HG03439 (cell line): Measurements from ENCODE around the gene CALHM4.

Experiments
- ATAC-seq: cut with Tn5 transposase; IDR thresholded peaks from one replicate; pipeline ENCODE4 v1.9.1; 2021; ENCODE audit warnings: mild to moderate bottlenecking, moderate library complexity; ENCODE audit not compliant: unreplicated experiment

Gene CALHM4

DNA sequence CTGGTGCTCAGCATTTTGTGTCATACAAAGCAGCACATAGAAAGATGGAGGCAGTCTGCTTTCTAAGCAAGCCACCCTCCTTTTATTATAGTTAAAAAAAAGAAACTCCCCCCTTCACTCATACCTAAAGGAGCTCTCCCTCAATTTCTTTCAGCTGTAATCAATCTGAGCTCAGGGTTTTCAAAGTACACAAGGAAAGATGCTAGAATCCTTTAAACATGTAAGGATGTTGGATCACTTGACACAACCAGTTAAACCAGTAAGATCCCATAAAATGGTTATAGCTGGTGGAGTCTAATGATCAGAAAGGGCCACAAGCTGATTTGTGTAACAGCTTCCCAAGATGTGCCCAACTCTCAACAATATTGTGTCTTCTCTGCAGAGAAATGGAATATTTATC lies at the start of gene CALHM4:
TSS of gene CALHM4 (plus strand) at position 301 of the 400 bp plus-strand sequence. CDS start at position 344, 43 bp downstream.
- no peak for ATAC-seq

- ATAC-seq: no peak
Observed at GRCh38 chr6:116507324-116507723, 46.2 kb upstream of the CALHM4 start.

GRCh38 chr6:116508527-116508926 lies 45.0 kb upstream of the CALHM4 start:
- no peak for ATAC-seq

- no peak for ATAC-seq
Observed at GRCh38 chr6:116511424-116512110, 42.0 kb upstream of the CALHM4 start, which contains the start of gene CALHM5. Gene CALHM5, plus strand, starts transcription at chr6:116511639. Its CDS starts 58 bp downstream, at chr6:116511697.

- ATAC-seq: no peak
Observed at GRCh38 chr6:116512111-116512559, 41.4 kb upstream of the CALHM4 start.

DNA sequence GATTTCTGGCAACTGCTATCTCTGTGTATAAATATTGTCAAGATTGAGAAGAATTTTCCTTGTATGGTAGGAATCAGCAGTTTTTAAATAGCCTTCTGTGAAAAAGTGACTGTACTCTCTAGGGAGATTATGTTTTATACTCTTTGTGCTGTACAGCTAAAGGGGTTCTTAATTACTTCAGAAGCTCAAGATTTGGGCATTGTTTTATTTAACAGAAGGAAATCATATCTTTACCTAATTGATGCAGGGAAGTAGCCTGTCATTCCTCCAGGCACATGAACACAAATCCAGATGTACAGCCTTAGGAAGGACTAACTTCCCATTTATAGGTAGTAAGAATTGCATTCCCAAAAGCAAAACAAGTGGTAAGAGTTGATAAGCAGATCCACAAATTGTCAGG lies 40.8 kb upstream of the CALHM4 start:
- ATAC-seq: no peak

DNA sequence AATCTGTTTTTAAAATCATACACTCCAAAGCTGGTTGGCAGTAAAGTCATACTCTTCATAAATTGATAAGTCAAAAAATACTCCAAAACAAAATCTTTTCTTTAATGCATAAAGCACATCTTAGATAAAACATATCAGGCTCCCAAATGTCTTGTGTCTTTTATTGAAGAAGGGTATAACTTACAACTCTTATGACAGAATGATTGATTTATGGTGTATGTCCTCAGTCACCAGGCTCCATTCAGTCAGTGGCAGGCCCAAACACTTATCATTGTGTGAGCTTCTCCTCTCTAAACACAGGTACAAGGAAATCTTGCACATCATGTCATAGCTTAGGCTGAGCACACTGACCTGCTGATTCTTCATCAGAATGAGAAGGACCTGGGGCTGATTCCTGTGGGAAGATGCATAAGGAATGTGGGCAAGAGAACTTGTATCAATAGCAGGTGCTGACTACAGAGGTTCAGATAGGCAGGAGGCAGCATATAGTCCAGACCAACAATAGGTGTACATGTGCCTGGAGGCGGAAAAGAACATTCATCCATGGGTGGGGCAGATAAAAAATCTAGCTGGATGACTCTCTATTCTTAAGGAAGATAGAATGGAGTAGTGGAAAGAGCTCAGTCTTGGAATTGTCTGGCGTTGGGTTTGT lies 40.2 kb upstream of the CALHM4 start:
- ATAC-seq: no peak

DNA sequence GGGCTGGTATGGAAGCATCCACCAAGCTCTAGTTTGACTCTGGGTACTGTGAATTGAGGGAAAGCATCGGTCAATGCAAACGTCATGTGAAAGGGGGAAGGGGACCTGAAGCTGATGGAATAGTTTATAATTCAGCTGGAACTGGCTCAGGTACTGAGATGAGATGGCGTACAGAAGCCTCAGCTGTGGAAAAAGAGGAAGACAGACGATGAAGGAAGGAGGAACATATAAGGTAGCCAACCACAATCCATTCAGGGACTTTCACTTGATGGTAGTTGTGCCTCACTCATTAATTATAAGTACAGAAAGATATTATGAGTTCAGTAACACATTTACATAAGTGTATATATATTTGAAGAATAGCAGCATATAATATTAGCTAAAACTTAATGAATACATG lies 39.4 kb upstream of the CALHM4 start:
- no peak for ATAC-seq

- ATAC-seq: no peak
Observed at GRCh38 chr6:116515141-116515540, 38.4 kb upstream of the CALHM4 start.

GRCh38 chr6:116518621-116519368 lies 34.8 kb upstream of the CALHM4 start:
- ATAC-seq: no peak

DNA sequence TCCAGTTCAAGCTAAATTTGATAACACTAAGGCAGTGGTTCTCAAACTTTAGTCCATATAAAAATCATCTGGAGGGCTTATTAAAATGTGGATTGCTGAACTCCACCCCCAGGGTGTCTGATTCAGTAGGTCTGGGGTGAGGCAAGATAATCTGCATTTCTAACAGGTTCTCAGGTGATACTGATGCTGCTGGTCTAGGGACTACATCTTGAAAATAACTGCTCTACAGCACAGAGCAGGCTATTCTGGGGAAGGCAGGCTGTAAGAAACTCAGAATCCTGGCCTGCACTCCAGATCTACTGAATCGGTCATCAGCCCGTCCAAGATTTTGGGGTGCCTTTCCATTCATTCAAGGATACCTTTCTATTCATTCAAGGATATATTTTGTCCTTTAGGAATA lies 30.7 kb upstream of the CALHM4 start:
- ATAC-seq: no peak

DNA sequence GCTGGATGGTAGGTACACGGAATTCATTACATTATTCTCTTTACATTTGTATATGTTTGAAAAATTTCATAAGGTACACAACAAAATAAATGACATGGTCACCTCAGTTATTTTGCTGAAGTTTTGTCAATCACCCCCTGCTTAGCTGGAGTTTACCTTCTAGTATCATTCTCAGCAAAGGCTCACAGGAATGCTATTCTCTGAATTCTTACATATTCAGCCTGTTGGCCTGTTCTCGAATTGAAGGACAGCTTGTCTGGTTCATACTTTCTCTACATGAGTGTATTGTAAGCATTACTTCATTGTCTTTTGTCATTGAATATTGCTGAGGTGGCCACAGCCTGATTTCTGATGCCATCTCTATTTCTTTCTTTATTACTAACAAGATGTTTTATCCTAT lies 29.3 kb upstream of the CALHM4 start:
- ATAC-seq: no peak

- no peak for ATAC-seq
Observed at GRCh38 chr6:116528133-116528532, 25.4 kb upstream of the CALHM4 start.

GRCh38 chr6:116528780-116529179 lies 24.8 kb upstream of the CALHM4 start:
- ATAC-seq: no peak

- no peak for ATAC-seq
Observed at GRCh38 chr6:116529466-116530290, 23.9 kb upstream of the CALHM4 start.

GRCh38 chr6:116530436-116530835 lies 23.1 kb upstream of the CALHM4 start:
- no peak for ATAC-seq

GRCh38 chr6:116531675-116532570 lies 21.6 kb upstream of the CALHM4 start:
- ATAC-seq: peak; percentile 75

DNA sequence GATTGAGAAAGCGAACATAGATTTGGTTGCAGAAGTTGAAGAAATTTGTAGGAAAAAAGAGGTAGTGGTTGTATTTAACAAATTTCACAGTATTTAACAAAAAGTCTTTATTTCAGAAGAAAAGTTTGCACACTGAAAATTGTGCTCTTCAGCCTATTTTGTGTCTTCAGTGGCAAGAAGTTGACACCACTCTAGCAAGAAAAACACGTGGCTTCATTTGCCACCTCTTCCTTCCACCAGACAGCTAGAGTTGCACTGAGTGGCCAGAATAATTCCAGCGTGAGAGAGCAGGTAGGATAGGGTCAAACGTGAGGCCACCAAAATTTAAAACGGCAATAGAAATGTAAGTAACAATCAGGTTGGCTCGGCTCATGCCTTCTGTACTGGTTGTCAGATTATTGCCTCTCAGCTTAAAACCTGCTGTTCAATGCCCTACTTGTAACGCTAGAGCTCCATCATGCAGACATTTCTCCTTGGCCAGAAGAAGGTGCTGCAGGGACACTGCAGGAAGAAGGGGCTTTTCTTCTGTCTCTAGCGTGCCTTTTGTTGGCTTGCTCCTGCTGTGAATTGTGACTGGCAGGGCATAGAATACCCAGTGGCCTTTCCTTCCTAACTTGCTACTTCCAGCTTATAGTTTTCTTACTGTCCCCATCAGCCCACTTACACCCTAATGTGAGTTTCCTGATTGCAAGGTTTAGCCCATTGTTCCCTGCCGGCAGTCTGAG lies 20.2 kb upstream of the CALHM4 start:
- no peak for ATAC-seq

GRCh38 chr6:116535109-116535508 lies 18.4 kb upstream of the CALHM4 start:
- ATAC-seq: no peak
